IPS DF 4.7 (cell line): ENCODE measurements around the gene ZNF441.
A peak's percentile ranks its signal among the peaks of the same experiment; 100 is the strongest.
"Not testable (repeated sequence)": the region's sequence is repeated elsewhere in the genome, so short reads cannot be mapped to it uniquely, and the experiment has no call there.

ENCODE experiments used
- DNase-seq: peaks from one replicate; pipeline ENCODE4 v3.0.0-alpha.2; 2013; ENCODE audit warnings: low spot score; ENCODE audit errors: extremely low read depth

ZNF441 gene

GRCh38 chr19:11780431-11781020 lies 13.7 kb downstream of the ZNF441 start:
- no peak for DNase-seq

GRCh38 chr19:11781295-11782057 lies 14.7 kb downstream of the ZNF441 start:
- DNase-seq = no peak

- no peak for DNase-seq
These were observed 17.0 kb downstream of the ZNF441 start for GRCh38 chr19:11783767-11784166.

- DNase-seq = no peak
These were observed 17.6 kb downstream of the ZNF441 start for GRCh38 chr19:11784356-11784755.

DNA sequence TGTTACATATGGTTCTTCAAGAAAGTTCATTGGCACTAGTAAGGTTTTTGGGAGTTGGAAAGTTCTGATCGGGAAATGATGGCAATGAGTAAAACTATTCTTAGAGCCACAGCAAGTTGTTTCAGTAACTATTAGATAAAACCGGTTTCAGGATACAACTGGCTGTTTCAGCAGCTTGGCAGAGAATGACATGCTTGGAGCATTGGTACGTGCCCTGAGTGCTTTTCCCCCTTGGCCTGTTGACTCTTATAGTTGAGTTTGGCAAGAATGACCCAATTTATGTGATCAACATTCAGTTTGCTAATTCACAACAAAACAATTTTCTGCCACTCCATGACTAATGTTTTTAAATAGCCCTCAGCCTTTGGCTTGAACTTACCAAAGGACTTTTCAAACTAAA lies 20.7 kb downstream of the ZNF441 start:
- DNase-seq = no peak

DNA sequence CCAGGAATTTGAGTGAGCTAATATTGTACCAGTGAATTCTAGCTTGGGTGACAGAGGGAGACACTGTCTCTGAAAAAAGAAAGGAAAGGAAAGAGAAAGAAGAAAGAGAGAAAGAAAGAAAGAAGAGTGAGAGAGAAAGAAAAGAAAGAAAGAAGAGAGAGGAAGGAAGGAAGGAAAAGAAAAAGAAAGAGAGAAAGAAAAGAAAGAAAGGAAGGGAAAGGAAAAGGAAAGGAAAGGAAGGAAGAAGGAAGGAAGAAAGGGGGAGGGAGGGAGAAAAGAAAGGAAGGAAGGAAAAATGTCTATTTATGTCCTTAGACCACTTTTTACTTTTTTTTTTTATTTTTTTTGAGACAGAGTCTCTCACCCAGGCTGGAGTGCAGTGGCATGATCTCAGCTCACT lies 26.1 kb downstream of the ZNF441 start:
- DNase-seq = no peak

- no peak for DNase-seq
These were observed 30.7 kb downstream of the ZNF441 start for GRCh38 chr19:11797491-11797890.

DNA sequence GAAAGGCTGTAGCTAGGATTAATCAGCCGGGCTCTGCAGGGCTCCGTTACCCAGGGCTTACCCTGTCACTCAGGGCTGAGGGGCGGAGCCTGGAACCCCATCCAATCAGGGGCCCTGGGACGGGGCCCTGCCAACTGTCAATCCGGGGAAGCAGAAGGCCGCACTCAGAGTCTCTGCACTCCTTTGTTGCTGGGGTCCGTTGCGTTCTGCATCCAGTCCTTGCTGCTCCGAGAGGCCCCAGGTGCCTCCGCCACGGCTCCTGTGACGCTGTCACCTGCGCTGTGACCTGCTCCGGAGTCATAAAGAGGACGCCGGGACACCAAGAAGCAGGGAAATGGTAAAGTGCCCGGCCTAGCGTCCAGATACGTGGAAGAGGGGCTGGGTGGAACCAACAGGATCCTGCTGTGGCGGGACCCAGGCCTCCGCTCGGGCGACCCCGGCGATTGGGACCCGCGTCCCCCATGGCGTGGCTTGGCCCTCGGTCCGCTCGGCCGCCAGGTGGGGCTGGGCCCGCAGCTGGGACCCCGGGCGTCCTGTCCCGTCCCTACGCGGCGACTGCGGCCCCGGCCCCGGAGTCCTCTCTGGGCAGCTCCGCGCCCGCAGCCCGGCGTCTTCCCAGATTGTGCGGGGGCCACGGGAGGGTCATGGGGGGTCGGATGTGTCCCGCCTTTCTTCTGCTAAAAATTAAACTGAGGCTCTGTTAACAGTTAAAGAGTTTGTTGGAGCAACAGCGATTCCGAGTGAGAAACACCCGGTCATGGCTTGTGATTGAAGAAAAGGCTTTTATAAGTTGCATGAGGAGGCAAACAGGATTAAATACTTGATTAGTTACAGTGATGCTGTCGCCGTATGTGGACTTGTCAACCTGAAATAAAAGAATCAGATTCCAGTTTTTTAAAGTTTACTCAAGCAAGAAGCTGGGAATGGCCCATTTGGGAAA lies 31.9 kb downstream of the ZNF441 start, which contains the start of gene ZNF491:
Gene ZNF491 (plus strand): TSS at position 133 of the 940 bp plus-strand sequence. CDS start 7,431 bp downstream, outside the sequence.
- DNase-seq = peak; percentile 79

- DNase-seq = no peak
These were observed 39.7 kb downstream of the ZNF441 start for GRCh38 chr19:11806354-11807098.

DNA sequence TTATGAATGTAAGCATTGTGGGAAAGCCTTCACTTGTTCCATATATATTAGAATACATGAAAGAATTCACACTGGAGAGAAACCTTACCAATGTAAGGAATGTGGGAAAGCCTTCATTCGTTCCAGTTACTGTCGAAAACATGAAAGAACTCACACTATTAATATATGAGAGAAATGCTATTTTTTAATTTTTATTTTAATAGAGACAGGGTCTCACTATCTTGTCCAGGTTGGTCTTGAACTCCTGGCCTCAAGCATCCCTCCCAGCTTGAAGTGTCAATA lies 40.2 kb downstream of the ZNF441 start:
- no peak for DNase-seq

- no peak for DNase-seq
These were observed 46.9 kb downstream of the ZNF441 start for GRCh38 chr19:11813703-11814028.

DNA sequence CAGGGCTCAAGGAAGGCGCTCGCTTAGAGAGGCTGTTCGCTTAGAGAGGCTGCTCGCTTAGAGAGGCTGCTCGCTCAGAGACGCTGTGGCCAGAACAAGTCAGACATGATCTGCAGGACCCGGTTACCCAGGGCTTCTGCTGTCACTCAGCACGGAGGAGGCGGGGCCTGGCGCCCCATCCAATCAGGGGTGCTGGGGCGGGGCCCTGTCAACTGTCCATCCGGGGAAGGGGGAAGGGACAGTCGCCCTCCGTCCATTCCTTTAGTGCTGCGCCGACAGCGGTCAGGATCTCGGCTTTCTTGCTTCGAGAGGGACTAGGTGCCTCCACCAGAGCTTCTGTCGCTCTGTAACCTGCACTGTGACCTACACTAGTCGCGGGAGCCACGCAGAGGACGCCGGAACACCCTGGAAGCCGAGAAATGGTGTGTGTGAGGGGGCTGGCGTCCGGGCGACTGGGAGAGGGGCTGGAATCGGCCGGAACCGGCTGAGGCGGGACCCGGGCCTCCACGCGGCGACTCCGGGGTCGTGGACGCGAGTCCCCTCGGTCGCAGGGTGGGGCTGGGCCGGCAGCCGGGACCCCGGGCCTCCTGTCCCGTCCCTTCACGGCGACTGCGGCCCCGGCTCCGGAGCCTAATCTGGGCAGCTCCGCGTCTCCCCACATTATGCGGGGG lies 47.4 kb downstream of the ZNF441 start, which contains the start of gene ZNF440:
Gene ZNF440 (plus strand): TSS at position 245 of the 671 bp plus-strand sequence. CDS start 175 bp downstream, at position 420.
- peak; percentile 58 for DNase-seq

GRCh38 chr19:11814700-11815035 lies 47.9 kb downstream of the ZNF441 start:
- no peak for DNase-seq

- no peak for DNase-seq
These were observed 54.8 kb downstream of the ZNF441 start for GRCh38 chr19:11821474-11822109.

DNA sequence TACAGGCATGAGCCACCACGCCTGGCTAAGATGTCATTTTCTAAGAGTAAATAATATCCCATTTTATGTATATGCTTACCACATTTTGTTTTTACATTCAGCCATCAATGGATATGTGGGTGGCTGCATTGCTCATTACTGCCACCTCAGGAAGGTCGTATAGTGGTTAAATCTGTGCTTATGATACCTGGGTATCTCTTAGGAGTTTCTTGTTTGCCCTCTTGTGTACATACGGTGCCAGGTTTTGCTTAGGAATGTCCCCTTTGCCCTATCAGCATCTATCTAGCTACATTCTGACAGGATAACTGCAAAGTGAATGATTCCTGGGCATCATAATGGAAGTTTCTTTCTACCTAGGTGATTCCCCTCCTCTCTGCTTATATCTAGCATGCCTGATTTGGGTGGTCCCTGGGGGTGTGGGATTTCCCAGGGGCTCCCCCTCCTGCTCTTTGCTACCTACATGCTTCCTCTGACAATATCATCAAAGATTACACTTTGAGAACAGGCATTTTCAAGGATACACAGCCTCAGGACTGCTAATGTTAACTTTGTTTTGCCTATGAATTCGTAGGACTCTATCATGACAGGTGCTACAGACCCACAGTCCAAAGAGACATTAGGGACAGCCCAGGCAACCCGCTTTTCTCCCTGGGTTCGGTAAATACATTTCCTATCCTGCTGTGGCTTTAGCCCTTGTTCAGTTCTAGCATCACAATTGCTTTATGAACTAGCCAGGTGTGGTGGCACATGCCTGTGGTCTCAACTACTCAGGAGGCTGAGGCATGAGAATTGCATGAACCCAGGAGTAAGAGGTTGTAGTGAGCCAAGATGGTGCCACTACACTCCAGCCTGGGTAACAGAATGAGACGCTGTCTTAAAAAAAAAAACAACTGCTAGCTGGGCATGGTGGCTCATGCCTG lies 62.4 kb downstream of the ZNF441 start:
- DNase-seq = not testable (repeated sequence)

DNA sequence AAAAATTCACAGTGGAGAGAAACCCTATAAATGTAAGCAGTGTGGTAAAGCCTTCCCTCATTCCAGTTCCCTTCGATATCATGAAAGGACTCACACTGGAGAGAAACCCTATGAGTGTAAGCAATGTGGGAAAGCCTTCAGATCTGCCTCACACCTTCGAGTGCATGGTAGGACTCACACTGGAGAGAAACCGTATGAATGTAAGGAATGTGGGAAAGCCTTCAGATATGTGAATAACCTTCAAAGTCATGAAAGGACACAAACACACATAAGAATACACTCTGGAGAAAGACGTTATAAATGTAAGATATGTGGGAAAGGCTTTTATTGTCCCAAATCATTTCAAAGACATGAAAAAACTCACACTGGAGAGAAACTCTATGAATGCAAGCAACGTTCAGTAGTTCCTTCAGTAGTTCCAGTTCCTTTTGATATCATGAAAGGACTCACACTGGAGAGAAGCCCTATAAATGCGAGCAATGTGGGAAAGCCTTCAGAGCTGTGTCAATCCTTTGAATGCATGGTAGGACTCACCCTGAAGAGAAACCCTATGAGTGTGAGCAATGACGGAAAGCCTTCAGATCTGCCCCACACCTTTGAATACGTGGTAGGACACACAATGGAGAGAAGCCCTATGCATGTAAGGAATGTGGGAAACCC lies 65.6 kb downstream of the ZNF441 start:
- no peak for DNase-seq

DNA sequence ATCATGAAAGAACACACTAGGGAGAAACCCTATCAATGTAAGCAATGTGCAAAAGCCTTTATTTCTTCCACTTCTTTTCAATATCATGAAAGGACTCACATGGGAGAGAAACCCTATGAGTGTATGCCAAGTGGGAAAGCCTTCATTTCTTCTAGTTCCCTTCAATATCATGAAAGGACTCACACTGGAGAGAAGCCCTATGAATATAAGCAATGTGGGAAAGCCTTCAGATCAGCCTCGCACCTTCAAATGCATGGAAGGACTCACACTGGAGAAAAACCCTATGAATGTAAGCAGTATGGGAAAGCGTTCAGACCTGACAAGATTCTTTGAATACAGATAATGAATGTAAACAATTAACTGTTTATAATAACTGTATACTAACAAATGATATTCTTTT lies 66.7 kb downstream of the ZNF441 start:
- no peak for DNase-seq
